ELF-1 (cell line): Measurements from ENCODE around the gene PTPRN2.
A peak's percentile ranks its signal among the peaks of the same experiment; 100 is the strongest.

ENCODE experiments used
- DNase-seq: peaks from one replicate; pipeline ENCODE4 v3.0.0-alpha.2; 2016; ENCODE audit warnings: low read depth, low spot score

PTPRN2 gene

DNA sequence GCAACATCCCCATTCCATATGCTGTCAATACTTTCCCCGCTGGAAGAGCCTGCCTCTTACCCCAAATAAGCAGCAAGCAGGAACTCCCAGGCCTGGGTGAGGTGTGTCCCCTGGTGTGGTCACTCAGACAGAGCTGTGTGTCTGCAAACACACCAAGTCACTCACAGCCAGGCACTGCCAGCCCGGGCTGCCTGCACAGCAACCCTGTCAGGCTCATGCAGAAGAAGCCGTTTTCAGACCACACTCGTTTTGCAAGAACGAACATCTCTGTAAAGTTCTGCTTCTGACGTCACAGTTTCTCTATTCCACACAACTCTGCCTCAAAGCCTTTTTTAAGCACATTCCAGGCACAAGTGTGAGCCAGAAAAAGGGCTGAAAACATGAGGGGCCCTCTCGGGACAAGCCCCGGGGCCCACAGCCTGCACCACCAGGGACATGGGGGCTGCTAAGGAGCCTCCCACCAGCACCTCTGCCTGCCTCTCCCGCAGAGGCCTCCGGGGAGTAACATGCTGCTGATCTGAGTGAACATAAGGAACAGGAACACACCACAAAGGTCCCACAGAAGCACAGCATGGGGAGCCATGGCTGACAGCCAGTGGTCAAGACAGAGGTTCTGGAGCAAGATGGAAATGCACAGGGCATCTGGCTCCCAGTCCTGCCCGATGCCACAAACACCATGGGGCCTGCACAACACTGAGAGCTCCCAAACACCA is 11.4 kb downstream of the PTPRN2 start:
- DNase-seq, result no peak

- no peak for DNase-seq
Observed at GRCh38 chr7:158574308-158575036, 13.2 kb downstream of the PTPRN2 start.

DNA sequence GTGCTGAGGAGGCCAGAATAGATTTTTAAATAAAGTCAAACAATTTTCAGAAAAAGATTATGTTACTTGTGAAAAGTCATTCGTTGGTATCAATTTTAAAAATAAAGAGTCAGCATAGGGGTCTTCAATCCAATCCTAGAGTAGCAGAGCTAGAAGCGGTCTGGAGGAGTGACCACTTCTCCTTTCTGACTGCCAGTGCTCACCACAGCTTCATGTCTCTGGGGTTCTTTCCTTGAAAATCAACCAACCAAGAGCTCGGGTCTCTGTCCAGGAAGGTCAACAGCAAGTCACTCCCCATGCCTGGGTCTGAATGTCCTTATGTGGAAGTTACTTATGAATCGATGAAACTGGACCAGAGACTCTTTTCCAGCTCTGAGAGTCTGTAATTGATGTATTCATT is 14.3 kb downstream of the PTPRN2 start:
- DNase-seq, result no peak

DNA sequence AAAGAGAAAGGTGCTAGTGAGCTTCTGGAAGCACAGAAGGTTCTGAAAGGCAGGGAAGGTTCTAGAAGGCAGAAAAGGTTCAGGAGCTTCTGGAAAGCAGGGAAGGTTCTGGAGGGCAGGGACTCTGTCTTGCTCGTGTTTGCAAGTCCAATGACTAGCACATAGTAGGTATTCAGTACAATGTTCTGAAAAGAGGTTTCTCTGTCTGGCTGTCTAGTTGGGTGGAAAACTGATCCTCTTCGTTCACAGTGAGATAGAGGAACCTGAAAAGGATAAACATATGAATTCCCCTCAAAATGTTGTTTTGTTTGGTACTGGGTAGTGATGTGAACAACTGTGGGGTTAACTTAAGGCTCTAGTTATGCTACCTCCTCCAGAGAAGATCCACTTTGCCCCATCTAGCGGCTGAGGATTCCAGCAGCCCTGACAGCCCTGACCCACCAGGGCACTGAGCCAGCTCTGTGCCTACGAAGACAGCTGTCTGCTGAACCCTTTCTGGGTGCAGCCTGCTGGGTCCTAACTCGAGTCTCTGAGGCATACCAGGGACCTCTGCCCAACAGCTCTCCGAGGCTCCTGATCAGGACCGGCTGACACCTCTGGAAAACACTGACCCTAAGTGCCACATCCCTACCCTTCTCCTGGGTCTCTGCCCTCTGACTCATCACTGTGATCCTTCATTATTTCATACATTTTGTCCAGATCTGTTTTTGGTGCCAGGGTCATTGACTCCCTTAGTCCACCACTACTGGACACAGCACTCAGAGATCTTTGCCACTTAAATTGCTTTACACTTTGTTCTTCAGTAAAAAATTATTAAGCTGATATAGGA is 15.4 kb downstream of the PTPRN2 start:
- DNase-seq, result peak; percentile 24

- DNase-seq, result peak; percentile 32
Observed at GRCh38 chr7:158570449-158571170, 17.0 kb downstream of the PTPRN2 start.

DNA sequence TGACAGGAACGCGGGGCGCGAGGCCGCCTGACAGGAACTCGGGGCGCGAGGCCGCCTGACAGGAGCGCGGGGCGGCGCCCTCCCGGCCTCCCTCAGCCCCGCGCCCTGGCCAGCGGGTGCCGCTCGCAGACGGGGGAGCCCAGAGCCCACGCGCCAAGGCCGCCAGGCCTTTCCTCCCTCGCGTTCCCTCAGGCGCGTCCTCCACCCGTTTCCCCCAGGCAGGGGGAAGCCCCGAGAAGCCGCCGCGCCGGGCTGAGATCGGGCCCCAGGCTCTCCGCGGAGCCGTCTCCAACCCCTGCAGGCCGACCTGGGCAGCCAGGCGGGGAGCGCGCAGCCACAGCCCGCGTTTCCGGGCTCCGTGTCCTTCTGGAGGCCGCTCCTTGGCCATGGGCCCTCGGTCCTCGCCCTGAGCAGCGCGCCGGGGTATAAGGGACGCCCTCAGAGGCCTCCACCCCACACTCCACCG is 17.7 kb downstream of the PTPRN2 start:
- peak; percentile 30 for DNase-seq

- DNase-seq, result no peak
Observed at GRCh38 chr7:158568974-158569857, 18.4 kb downstream of the PTPRN2 start.

GRCh38 chr7:158567153-158567603 is 20.4 kb downstream of the PTPRN2 start:
- no peak for DNase-seq

DNA sequence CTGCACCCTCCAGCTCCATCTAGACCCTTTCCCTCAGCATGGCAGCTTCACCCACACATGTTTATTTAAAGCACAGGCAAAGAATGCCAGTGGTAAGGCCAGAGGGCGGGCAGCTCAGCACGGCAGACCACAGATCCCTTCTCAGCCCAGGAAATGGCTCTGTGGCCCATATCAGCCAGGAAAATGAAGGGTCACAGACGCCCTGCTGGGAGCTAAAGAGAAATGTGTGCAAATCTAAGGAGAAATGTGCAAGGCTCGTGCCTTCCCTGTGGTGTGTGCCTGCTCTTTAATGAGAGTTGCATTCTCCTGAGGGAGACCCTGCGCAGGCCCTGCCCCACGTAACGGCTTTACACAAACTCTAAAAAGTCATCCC is 23.0 kb downstream of the PTPRN2 start:
- no peak for DNase-seq

GRCh38 chr7:158563911-158564662 is 23.5 kb downstream of the PTPRN2 start:
- DNase-seq, result no peak

DNA sequence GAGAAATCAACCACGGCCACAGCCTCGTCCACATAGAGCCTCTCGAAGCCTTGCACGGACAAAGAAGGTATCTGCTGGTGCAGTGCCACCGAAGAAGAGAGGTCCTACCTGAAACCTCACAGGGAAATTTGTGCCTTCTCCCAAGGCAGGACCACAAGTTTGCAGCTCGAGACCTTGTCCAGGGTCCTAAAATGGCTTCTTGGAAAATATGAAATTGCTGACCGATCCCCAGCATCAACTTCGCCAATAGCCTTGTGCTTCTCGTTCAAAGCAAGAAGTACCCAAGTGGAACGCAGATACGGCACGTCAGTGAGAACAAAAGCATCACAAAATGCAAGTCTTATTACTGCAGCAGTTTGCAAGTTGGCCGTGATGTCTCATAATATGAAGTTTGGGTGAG is 24.6 kb downstream of the PTPRN2 start:
- no peak for DNase-seq

- DNase-seq, result no peak
Observed at GRCh38 chr7:158562517-158562916, 25.1 kb downstream of the PTPRN2 start.

GRCh38 chr7:158561659-158562058 is 26.0 kb downstream of the PTPRN2 start:
- DNase-seq, result no peak

- DNase-seq, result no peak
Observed at GRCh38 chr7:158560386-158560785, 27.2 kb downstream of the PTPRN2 start.

DNA sequence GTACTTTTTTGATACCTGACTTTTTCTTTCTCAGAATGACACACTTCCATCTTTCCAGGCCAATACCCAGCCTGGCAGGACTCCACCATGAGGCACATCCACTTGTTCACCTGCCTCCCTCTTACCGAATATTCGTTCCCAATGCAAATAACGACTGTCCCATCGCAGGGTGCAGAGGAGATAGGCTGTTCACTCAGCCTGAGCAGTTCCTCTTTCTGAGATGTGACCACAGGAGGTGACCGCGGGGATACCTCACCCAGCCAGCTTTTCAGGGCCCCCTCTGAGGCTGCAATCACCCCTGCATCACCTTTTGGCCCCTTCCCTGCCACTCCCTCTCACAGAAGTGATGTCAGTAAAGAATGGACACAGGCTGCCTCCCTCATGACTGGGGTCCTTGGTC is 28.3 kb downstream of the PTPRN2 start:
- DNase-seq, result no peak

DNA sequence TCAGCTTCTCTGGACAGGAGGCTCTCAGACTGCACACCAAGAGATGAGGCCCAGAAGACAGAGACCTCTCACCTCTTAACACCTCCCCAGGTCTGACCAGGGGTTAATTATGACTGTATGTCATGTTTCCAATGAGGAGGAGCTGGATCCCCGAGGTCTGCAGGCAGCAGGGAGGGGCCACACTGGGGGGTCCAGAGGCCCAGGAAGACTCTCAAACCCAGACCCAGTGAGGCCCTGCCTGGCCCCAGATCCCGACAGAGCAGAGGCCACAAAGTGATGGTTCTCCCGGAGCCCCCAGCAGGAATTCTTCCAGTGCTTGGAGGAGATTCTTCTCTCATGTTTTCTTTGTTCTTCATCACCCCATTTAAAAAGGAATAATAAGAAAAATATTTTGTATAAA is 28.8 kb downstream of the PTPRN2 start:
- DNase-seq, result no peak

- no peak for DNase-seq
Observed at GRCh38 chr7:158557441-158557755, 30.2 kb downstream of the PTPRN2 start.

GRCh38 chr7:158556721-158557440 is 30.7 kb downstream of the PTPRN2 start:
- no peak for DNase-seq

GRCh38 chr7:158555034-158555520 is 32.5 kb downstream of the PTPRN2 start:
- no peak for DNase-seq
